Body of pancreas (tissue), 4 donors: ENCODE results near the gene EIF2AK3.

Source experiments
- CTCF ChIP-seq, 7 experiments: fragments of 450-650 bp in 4 of 7; fragments of 200-600 bp in 3 of 7; sonication (generic) in 3 of 7; IDR thresholded peaks; one replicate each; pipeline ENCODE4 v1.5.1; 2016 to 2019; ENCODE audit warnings: antibody characterized with exemption in 7 of 7
- POLR2A ChIP-seq, 3 donors: fragments of 450-650 bp; IDR thresholded peaks; one replicate each; pipeline ENCODE4 v1.6.1; 2016; ENCODE audit warnings: antibody characterized with exemption in 3 of 3, mild to moderate bottlenecking in 2 of 3

- TF ChIP-seq CTCF (IDR thresholded peaks at IDR 0.05) = no peak
- no peak for TF ChIP-seq POLR2A (IDR thresholded peaks at IDR 0.05)
Measured at GRCh38 chr2:88521445-88522073, 105.7 kb downstream of the EIF2AK3 start.
